ENCODE results near the gene CACNA1C.

- no peak for TF ChIP-seq CTCF (conservative IDR thresholded peaks at IDR 0.05 in 1 of 2, IDR thresholded peaks at IDR 0.05 in 1 of 2; ENCODE audit: extremely low read depth in 1 of 2, insufficient read depth in 1 of 2, low read depth in 1 of 2, low read length in 2 of 2)
- TF ChIP-seq EZH2 (IDR thresholded peaks at IDR 0.05; ENCODE audit: borderline replicate concordance, low read length): no peak
These were observed 73.1 kb downstream of the CACNA1C start for GRCh38 chr12:2125651-2126522.
